HG03103 (cell line): ENCODE measurements around the gene ALKBH3.

Experiments
- ATAC-seq: cut with Tn5 transposase; IDR thresholded peaks from one replicate; pipeline ENCODE4 v1.9.1; 2021; ENCODE audit warnings: low read depth; ENCODE audit not compliant: unreplicated experiment

ALKBH3 gene

GRCh38 chr11:43955381-43956118 lies 74.9 kb downstream of the ALKBH3 start:
- no peak for ATAC-seq

GRCh38 chr11:43957571-43957970 lies 76.9 kb downstream of the ALKBH3 start:
- no peak for ATAC-seq

GRCh38 chr11:43959321-43959995 lies 78.8 kb downstream of the ALKBH3 start:
- ATAC-seq, result no peak

- ATAC-seq, result no peak
Observed at GRCh38 chr11:43962383-43963278, 82.0 kb downstream of the ALKBH3 start.

- ATAC-seq, result no peak
Observed at GRCh38 chr11:43963279-43963620, 82.6 kb downstream of the ALKBH3 start.

GRCh38 chr11:43967661-43968060 lies 87.0 kb downstream of the ALKBH3 start:
- no peak for ATAC-seq

- no peak for ATAC-seq
Observed at GRCh38 chr11:43968719-43969118, 88.1 kb downstream of the ALKBH3 start.

- no peak for ATAC-seq
Observed at GRCh38 chr11:43969543-43969942, 88.9 kb downstream of the ALKBH3 start.
